Mucosa of descending colon (tissue), 3 donors: ENCODE results near the gene TCERG1L. TPM values are rescaled to one million over a fixed set of nuclear protein-coding genes. Genes with fewer than 3 reads are reported as not detected.

Source experiments
- ATAC-seq: fragments of 200-7000 bp; cut with Tn5 transposase; one replicate; pipeline ENCODE4 v1.9.1; 2020; ENCODE audit warnings: mild to moderate bottlenecking, moderate library complexity
- DNase-seq, 3 donors: peaks; one replicate each; pipeline ENCODE4 v3.0.0-alpha.2; 2020
- H3K36me3 ChIP-seq: fragments of 200-600 bp; one replicate; pipeline ENCODE4 v1.8.0; 2021; ENCODE audit warnings: low read depth, mild to moderate bottlenecking
- H3K4me1 ChIP-seq: fragments of 200-600 bp; one replicate; pipeline ENCODE4 v1.8.0; 2021; ENCODE audit warnings: low read depth, mild to moderate bottlenecking
- H3K4me3 ChIP-seq: fragments of 200-600 bp; one replicate; pipeline ENCODE4 v1.8.0; 2021; ENCODE audit warnings: mild to moderate bottlenecking
- H3K9me3 ChIP-seq: fragments of 200-600 bp; one replicate; pipeline ENCODE4 v1.8.0; 2021; ENCODE audit warnings: mild to moderate bottlenecking
- CTCF ChIP-seq: fragments of 200-600 bp; IDR thresholded peaks from one replicate; pipeline ENCODE4 v1.8.0; 2022; ENCODE audit warnings: antibody characterized with exemption, mild to moderate bottlenecking
- intact Hi-C, 2 donors: fragments of 100-400 bp; cut with DNase I in 1 of 2; cut with micrococcal nuclease in 1 of 2; formaldehyde crosslinking; loops; one replicate each; pipeline versions ENCODE4 v1.11.0 to v1.11.1; 2022; cut with DNase I, micrococcal nuclease
- total RNA-seq, 3 donors: library from RNA; stranded (reverse); fragmentation: NEBNext Ultra II Directional in 2 of 3; extraction: Animal tissue kit (Norgen Biotek cat#: 25700) in 2 of 3; gene quantifications; one replicate each; pipeline versions ENCODE4 v1.2.1 to v1.2.4, GENCODE V29; 2021 to 2023
- donor health status: DM: no; HTN: no; CAD: no; lungs with moderate emphysema.
- donor health status: DM: no; HTN: no; CAD: no.
- donor health status: DM: no; HTN: yes; CAD: no.

Gene TCERG1L
- total RNA-seq, 3 donors from 2014 or later: not detected

GRCh38 chr10:131270461-131271190 is 40.9 kb downstream of the TCERG1L start:
- intact Hi-C loops: no loop called here
- no peak for DNase-seq
- no peak overlapping the region for H3K4me3 ChIP-seq

GRCh38 chr10:131269776-131270460 is 41.6 kb downstream of the TCERG1L start:
- no peak overlapping the region for H3K4me3 ChIP-seq
- TF ChIP-seq CTCF: no peak
- no peak for ATAC-seq
- H3K36me3 ChIP-seq: no peaks in the 10 kb centered on the region
- no peaks in the 10 kb centered on the region for H3K4me1 ChIP-seq
- intact Hi-C loops: no loop called here
- DNase-seq: no peak
- no peaks in the 10 kb centered on the region for H3K9me3 ChIP-seq

More at GRCh38 chr10:131270461-131271190, 40.9 kb downstream of the TCERG1L start:
- Histone ChIP-seq H3K9me3 (no peaks in the 10 kb centered on the region), H3K4me1 (no peaks in the 10 kb centered on the region), H3K36me3 (no peaks in the 10 kb centered on the region)
- ATAC-seq: no peak
- no peak for TF ChIP-seq CTCF

- ATAC-seq (no peak), DNase-seq (no peak)
- intact Hi-C loops: no loop called here
- TF ChIP-seq CTCF: no peak
- no peaks in the 10 kb centered on the region for H3K4me1 ChIP-seq
- H3K36me3 ChIP-seq: no peaks in the 10 kb centered on the region
- H3K4me3 ChIP-seq: no peak overlapping the region
- no peaks in the 10 kb centered on the region for H3K9me3 ChIP-seq
Observed at GRCh38 chr10:131267814-131268095, 43.8 kb downstream of the TCERG1L start.

- intact Hi-C loops: no loop called here
- H3K36me3 ChIP-seq: no peaks in the 10 kb centered on the region
- H3K4me1 ChIP-seq: no peaks in the 10 kb centered on the region
- ATAC-seq: no peak
- no peak for DNase-seq
- H3K4me3 ChIP-seq: no peak overlapping the region
- H3K9me3 ChIP-seq: no peaks in the 10 kb centered on the region
- no peak for TF ChIP-seq CTCF
Observed at GRCh38 chr10:131266936-131267813, 44.3 kb downstream of the TCERG1L start.

- H3K9me3 ChIP-seq: peaks cover 9% of the 10 kb centered on the region
- ATAC-seq (no peak), DNase-seq (no peak)
- H3K36me3 ChIP-seq: no peaks in the 10 kb centered on the region
- intact Hi-C loops: no loop called here
- no peak overlapping the region for H3K4me3 ChIP-seq
- TF ChIP-seq CTCF: no peak
- H3K4me1 ChIP-seq: no peaks in the 10 kb centered on the region
Observed at GRCh38 chr10:131264110-131264788, 47.3 kb downstream of the TCERG1L start.
